Naive thymus-derived CD4-positive, alpha-beta T cell (primary cell): Measurements from ENCODE around the gene MND1. TPM values are rescaled to one million over a fixed set of nuclear protein-coding genes. Genes with fewer than 3 reads are reported as not detected.
"Not testable (repeated sequence)": the region's sequence is repeated elsewhere in the genome, so short reads cannot be mapped to it uniquely, and the experiment has no call there.

Source experiments
- ATAC-seq: fragments of 150-1000 bp; cut with Tn5 transposase; 2 replicates; pipeline ENCODE4 v1.10.0; 2021; ENCODE audit warnings: mild to moderate bottlenecking, moderate library complexity
- CTCF ChIA-PET: fragments of 350-600 bp; sonication (Branson Sonifier 250); formaldehyde crosslinking; loops from one replicate; lab custom pipeline; 2021; ENCODE audit warnings: antibody characterized with exemption; lab: Charles Lee
- POLR2A ChIA-PET: fragments of 350-600 bp; sonication (Branson Sonifier 250); formaldehyde crosslinking; loops from one replicate; lab custom pipeline; 2021; ENCODE audit warnings: antibody characterized with exemption, inconsistent platforms; lab: Charles Lee
- DNase-seq, 9 donors: peaks; one replicate each; pipeline versions ENCODE4 v3.0.0 to v3.0.0-alpha.2; 2020 to 2022; ENCODE audit warnings: mixed read lengths in 1 of 9
- H3K27ac ChIP-seq: one replicate; pipeline ENCODE4 v1.7.0; 2013; ENCODE audit warnings: mild to moderate bottlenecking, low read depth, low read length, moderate library complexity
- H3K27me3 ChIP-seq, 2 donors: one replicate each; pipeline ENCODE4 v1.7.0; 2013; ENCODE audit warnings: low read length in 2 of 2, mild to moderate bottlenecking in 2 of 2, moderate library complexity in 2 of 2; ENCODE audit not compliant: control insufficient read depth in 2 of 2, insufficient read depth in 2 of 2
- H3K36me3 ChIP-seq, 3 experiments: 1 replicate in 2 of 3; 2 replicates in 1 of 3; pipeline ENCODE4 v1.7.0; 2013; ENCODE audit warnings: low read length in 3 of 3, mild to moderate bottlenecking in 3 of 3, moderate library complexity in 1 of 3; ENCODE audit not compliant: insufficient read depth in 3 of 3, control insufficient read depth in 2 of 3
- H3K4me1 ChIP-seq, 2 donors: one replicate each; pipeline ENCODE4 v1.7.0; 2013; ENCODE audit warnings: low read length in 2 of 2, mild to moderate bottlenecking in 2 of 2, moderate library complexity in 1 of 2; ENCODE audit not compliant: control insufficient read depth in 2 of 2, insufficient read depth in 2 of 2
- H3K4me3 ChIP-seq: 2 replicates; pipeline ENCODE4 v1.7.0; 2013; ENCODE audit warnings: mild to moderate bottlenecking, low read length
- H3K9me3 ChIP-seq, 3 experiments: 1 replicate in 2 of 3; 2 replicates in 1 of 3; pipeline ENCODE4 v1.7.0; 2013; ENCODE audit warnings: low read length in 3 of 3; ENCODE audit not compliant: control insufficient read depth in 2 of 3
- H3K27ac Mint-ChIP-seq, 9 donors: one replicate each; pipeline ENCODE4 v1.8.0; 2020 to 2022; ENCODE audit warnings: mixed read lengths in 9 of 9, mild to moderate bottlenecking in 8 of 9, moderate library complexity in 5 of 9, inconsistent platforms in 2 of 9
- H3K27me3 Mint-ChIP-seq, 5 donors: one replicate each; pipeline ENCODE4 v1.8.0; 2021 to 2022; ENCODE audit warnings: mixed read lengths in 5 of 5, mild to moderate bottlenecking in 1 of 5
- H3K36me3 Mint-ChIP-seq, 5 donors: one replicate each; pipeline ENCODE4 v1.8.0; 2020 to 2022; ENCODE audit warnings: mixed read lengths in 5 of 5, mild to moderate bottlenecking in 3 of 5, inconsistent platforms in 1 of 5
- H3K4me1 Mint-ChIP-seq, 7 donors: one replicate each; pipeline ENCODE4 v1.8.0; 2020 to 2022; ENCODE audit warnings: mixed read lengths in 7 of 7, mild to moderate bottlenecking in 3 of 7, inconsistent platforms in 1 of 7
- H3K4me3 Mint-ChIP-seq, 10 donors: one replicate each; pipeline ENCODE4 v1.8.0; 2020 to 2022; ENCODE audit warnings: mild to moderate bottlenecking in 10 of 10, mixed read lengths in 10 of 10, moderate library complexity in 6 of 10, inconsistent platforms in 2 of 10
- H3K9me3 Mint-ChIP-seq, 11 donors: one replicate each; pipeline ENCODE4 v1.8.0; 2020 to 2022; ENCODE audit warnings: mixed read lengths in 11 of 11, mild to moderate bottlenecking in 4 of 11, inconsistent platforms in 1 of 11, moderate library complexity in 1 of 11
- intact Hi-C, 2 donors: fragments of 100-400 bp; cut with micrococcal nuclease; formaldehyde crosslinking; loops; one replicate each; pipeline ENCODE4 v1.15.1; 2023
- polyA plus RNA-seq, 2 donors: library from polyadenylated mRNA; unstranded; fragments of 300-500 nt; fragmentation: Illumina TruSeq; gene quantifications; one replicate each; pipeline ENCODE4 v1.2.3, GENCODE V29; 2021
- total RNA-seq, 6 experiments: library from RNA in 5 of 6; stranded (reverse) in 5 of 6; gene quantifications; 1 replicate in 5 of 6; 2 replicates in 1 of 6; pipeline ENCODE4 v1.2.3 and lab custom pipeline; 2021 to 2026

Gene MND1
- total and polyA plus RNA-seq, 7 experiments from 2014 or later = 0.75 to 13.5 TPM; not detected in 5

DNA sequence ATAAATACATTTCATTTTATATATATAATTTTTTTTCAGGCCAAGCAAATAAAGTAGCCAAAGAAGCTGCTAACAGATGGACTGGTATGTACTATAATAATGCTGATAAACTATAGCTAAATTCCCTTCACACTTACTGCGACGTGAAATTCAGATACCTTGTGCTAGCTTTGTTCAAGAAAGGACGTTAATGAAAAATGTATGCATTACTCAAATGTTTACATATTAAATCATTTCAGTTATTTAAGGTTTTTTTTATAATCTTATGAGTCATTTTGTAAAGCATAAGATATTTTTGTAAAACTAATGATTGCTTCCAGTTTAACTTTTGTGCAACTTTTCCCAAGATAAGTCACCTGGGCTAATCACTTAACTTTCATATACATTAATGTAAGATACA lies 64.4 kb downstream of the MND1 start:
- Mint-ChIP-seq H3K4me1 (peaks cover 2 to 22% (median 13%) of the 10 kb centered on the region in 7 donors), H3K27ac (no peak overlapping the region), H3K36me3 (peaks cover 0 to 15% (median 0%) of the 10 kb centered on the region in 5 donors), H3K4me3 (no peak overlapping the region), H3K27me3 (no peaks in the 10 kb centered on the region), H3K9me3 (peaks cover 0 to 6% (median 0%) of the 10 kb centered on the region in 11 donors)
- intact Hi-C loops = loop anchor here in 1 of 2 donors (5.0 kb wide), 1 partner anchor 408 kb away; no protein-coding TSS in a partner anchor
- H3K36me3 ChIP-seq = no peaks in the 10 kb centered on the region
- H3K4me3 ChIP-seq = no peak overlapping the region
- CTCF ChIA-PET = no interaction called here
- ATAC-seq = no peak
- DNase-seq = no peak
- POLR2A ChIA-PET = interaction anchor here (0.6 to 1.1 kb wide), 3 partner anchors 11 to 28 kb away, joined by 3 to 4 read pairs (median 3); no protein-coding TSS in a partner anchor
- H3K27me3 ChIP-seq = no peaks in the 10 kb centered on the region
- no peaks in the 10 kb centered on the region for H3K9me3 ChIP-seq
- H3K27ac ChIP-seq = no peak overlapping the region
- peaks cover 0 to 3% of the 10 kb centered on the region in 2 donors for H3K4me1 ChIP-seq

DNA sequence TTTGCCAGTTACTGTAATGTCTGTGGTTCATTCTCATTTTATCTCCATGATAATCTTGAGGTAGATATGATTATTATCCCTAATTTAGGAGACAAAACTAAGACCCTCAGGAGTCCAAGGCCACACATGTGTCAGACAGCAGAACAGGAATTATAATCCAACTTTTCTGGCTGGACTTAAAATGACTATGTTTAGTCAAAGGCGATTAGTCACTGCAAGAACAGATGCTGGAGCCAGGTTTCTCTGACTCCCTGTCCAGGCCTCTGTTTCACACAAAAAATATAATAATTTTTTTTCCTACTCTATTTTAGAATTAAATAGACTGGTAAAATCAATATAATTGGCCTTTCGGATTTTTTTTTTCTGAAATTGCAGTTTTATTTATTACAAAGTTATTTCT lies 64.9 kb downstream of the MND1 start:
- ChIA-PET POLR2A (interaction anchor here (0.6 to 1.1 kb wide), 2 partner anchors 22 to 28 kb away, joined by 3 to 4 read pairs; no protein-coding TSS in a partner anchor), CTCF (no interaction called here)
- Mint-ChIP-seq H3K4me3 (no peak overlapping the region), H3K4me1 (peaks cover 2 to 22% (median 13%) of the 10 kb centered on the region in 7 donors), H3K27ac (no peak overlapping the region), H3K27me3 (no peaks in the 10 kb centered on the region), H3K36me3 (peaks cover 0 to 15% (median 0%) of the 10 kb centered on the region in 5 donors), H3K9me3 (peaks cover 0 to 6% (median 0%) of the 10 kb centered on the region in 11 donors)
- intact Hi-C loops = loop anchor here in 1 of 2 donors (5.0 kb wide), 1 partner anchor 408 kb away; no protein-coding TSS in a partner anchor
- DNase-seq (no peak), ATAC-seq (no peak)
- Histone ChIP-seq H3K4me3 (no peak overlapping the region), H3K27me3 (no peaks in the 10 kb centered on the region), H3K4me1 (peaks cover 0 to 3% of the 10 kb centered on the region in 2 donors), H3K9me3 (no peaks in the 10 kb centered on the region), H3K27ac (no peak overlapping the region), H3K36me3 (no peaks in the 10 kb centered on the region)

DNA sequence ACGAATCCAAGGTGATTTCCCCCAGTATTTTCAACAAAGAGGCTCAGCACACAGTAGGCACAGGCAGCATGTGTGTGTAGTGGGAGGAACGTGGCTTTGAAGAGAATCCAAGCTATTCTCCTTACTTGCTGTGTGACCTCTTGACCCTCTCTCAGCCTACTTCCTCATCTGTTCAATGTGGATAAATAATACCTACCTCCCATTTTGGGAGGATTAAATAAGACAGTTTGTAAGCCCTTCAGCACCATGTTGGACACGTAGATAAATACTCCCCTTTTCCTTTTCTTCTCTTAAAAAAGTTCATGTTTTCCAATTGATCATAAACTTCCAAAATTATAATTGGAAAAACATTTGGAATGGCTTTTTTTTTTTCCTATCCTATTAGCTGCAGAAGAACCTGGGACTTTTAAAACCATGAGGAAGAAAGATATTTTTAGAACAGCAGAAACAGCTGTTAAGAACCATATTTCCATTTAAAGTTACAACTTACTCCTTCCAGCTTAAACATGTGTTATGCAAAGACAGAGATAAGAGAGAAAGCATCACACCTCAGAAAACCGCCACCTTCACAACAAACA lies 65.5 kb downstream of the MND1 start:
- Histone ChIP-seq H3K36me3 (no peaks in the 10 kb centered on the region), H3K4me3 (no peak overlapping the region), H3K27me3 (no peaks in the 10 kb centered on the region), H3K4me1 (peaks cover 0 to 3% of the 10 kb centered on the region in 2 donors), H3K27ac (no peak overlapping the region), H3K9me3 (no peaks in the 10 kb centered on the region)
- Mint-ChIP-seq H3K27me3 (no peaks in the 10 kb centered on the region), H3K27ac (peak overlapping the region in 3 of 9 donors; percentile 25 to 54 (median 28)), H3K4me3 (no peak overlapping the region), H3K9me3 (peaks cover 0 to 6% (median 0%) of the 10 kb centered on the region in 11 donors), H3K4me1 (peaks cover 2 to 22% (median 13%) of the 10 kb centered on the region in 7 donors), H3K36me3 (peaks cover 0 to 15% (median 0%) of the 10 kb centered on the region in 5 donors)
- intact Hi-C loops = loop anchor here in 1 of 2 donors (2.0 to 5.0 kb wide), 2 partner anchors 19 to 407 kb away; no protein-coding TSS in a partner anchor
- POLR2A ChIA-PET = interaction anchor here (0.7 kb wide), 1 partner anchor 16 kb away, joined by 6 read pairs; no protein-coding TSS in a partner anchor
- CTCF ChIA-PET = no interaction called here
- DNase-seq (no peak), ATAC-seq (no peak)

DNA sequence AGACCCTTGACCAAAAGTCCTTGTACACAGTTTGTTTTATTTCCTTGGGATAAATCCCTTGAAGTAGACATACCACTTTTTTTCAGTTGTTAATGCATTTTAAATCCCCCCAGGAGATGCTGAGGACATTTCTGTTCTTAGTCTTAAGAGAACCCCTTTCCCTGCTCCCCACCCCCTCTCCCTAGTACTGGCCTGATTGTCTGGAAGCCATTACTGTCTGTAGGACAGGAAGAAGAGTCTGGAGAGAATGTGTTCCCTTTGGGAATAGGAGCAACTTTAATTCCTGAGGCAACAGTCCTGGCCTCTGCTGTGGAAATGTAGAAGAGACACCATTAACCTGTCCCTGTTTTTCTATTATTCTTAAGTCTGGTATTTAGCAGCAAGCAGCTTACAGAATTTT lies 69.4 kb downstream of the MND1 start:
- intact Hi-C loops = loop anchor here in 1 of 2 donors (2.0 kb wide), 1 partner anchor 15 kb away; no protein-coding TSS in a partner anchor
- H3K4me1 Mint-ChIP-seq = peaks cover 2 to 28% (median 18%) of the 10 kb centered on the region in 7 donors
- DNase-seq (no peak), ATAC-seq (no peak)
- Histone ChIP-seq H3K27ac (no peak overlapping the region), H3K36me3 (no peaks in the 10 kb centered on the region), H3K4me1 (peaks cover 0 to 3% of the 10 kb centered on the region in 2 donors), H3K27me3 (no peaks in the 10 kb centered on the region), H3K9me3 (no peaks in the 10 kb centered on the region), H3K4me3 (no peak overlapping the region)
- no peaks in the 10 kb centered on the region for H3K27me3 Mint-ChIP-seq
- H3K4me3 Mint-ChIP-seq = no peak overlapping the region
- H3K9me3 Mint-ChIP-seq = no peaks in the 10 kb centered on the region
- H3K27ac Mint-ChIP-seq = peak overlapping the region in 1 of 9 donors; percentile 38
- H3K36me3 Mint-ChIP-seq = peaks cover 0 to 4% (median 0%) of the 10 kb centered on the region in 5 donors
- CTCF ChIA-PET = no interaction called here
- POLR2A ChIA-PET = interaction anchor here (0.7 to 1.2 kb wide), 2 partner anchors 14 to 16 kb away, joined by 3 to 4 read pairs; no protein-coding TSS in a partner anchor

DNA sequence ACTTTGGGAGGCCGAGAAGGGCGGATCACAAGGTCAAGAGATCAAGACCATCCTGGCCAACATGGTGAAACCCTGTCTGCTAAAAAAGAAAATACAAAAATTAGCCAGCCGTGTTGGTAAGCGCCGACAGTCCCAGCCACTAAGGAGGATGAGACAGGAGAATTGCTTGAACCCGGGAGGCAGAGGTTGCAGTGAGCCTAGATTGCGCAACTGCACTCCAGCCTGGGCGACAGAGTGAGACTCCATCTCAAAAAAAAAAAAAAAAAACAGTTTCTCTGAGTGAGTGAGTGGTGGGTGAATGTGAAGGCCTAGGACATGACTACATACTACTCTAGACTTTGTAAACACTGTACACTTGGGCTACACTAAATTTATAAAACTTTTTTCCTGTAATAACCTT lies 72.0 kb downstream of the MND1 start:
- peaks cover 2 to 32% (median 20%) of the 10 kb centered on the region in 7 donors for H3K4me1 Mint-ChIP-seq
- H3K4me3 ChIP-seq, H3K9me3 ChIP-seq, H3K36me3 ChIP-seq, DNase-seq, ATAC-seq, H3K27ac Mint-ChIP-seq, H3K4me3 Mint-ChIP-seq, H3K27ac ChIP-seq, H3K27me3 ChIP-seq, H3K9me3 Mint-ChIP-seq, H3K36me3 Mint-ChIP-seq, intact Hi-C loops, H3K27me3 Mint-ChIP-seq, H3K4me1 ChIP-seq: not testable (repeated sequence)
- ChIA-PET CTCF (interaction anchor here (1.1 to 1.2 kb wide), 2 partner anchors 12 to 70 kb away, joined by 3 to 5 read pairs; no protein-coding TSS in a partner anchor), POLR2A (interaction anchor here (0.6 to 1.5 kb wide), 3 partner anchors 13 to 105 kb away, joined by 3 to 4 read pairs (median 3); no protein-coding TSS in a partner anchor)

DNA sequence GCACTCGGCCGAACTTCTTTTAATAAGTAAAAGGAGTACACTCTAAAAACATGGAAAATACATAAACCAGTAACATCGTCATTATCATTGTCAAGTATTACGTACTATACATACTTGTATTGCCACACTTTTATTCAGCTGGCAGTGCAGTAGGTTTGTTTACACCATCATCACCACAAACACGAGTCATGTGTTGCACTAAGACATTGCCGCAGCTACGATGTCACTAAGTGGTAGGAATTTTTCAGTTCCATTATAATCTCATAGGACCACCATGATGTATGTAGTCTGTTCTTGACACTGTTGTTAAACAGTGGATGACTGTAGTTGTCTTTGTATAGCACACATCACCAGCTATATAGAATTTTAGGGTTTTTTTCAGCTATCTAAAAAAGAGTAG lies 73.6 kb downstream of the MND1 start:
- intact Hi-C loops = no loop called here
- Mint-ChIP-seq H3K27ac (no peak overlapping the region), H3K9me3 (peaks cover 0 to 1% (median 0%) of the 10 kb centered on the region in 11 donors), H3K36me3 (peaks cover 0 to 4% (median 0%) of the 10 kb centered on the region in 5 donors), H3K4me3 (no peak overlapping the region), H3K27me3 (no peaks in the 10 kb centered on the region), H3K4me1 (peaks cover 0 to 35% (median 20%) of the 10 kb centered on the region in 7 donors)
- Histone ChIP-seq H3K36me3 (no peaks in the 10 kb centered on the region), H3K9me3 (no peaks in the 10 kb centered on the region), H3K27me3 (no peaks in the 10 kb centered on the region), H3K4me1 (no peaks in the 10 kb centered on the region), H3K4me3 (no peak overlapping the region), H3K27ac (no peak overlapping the region)
- CTCF ChIA-PET = no interaction called here
- POLR2A ChIA-PET = interaction anchor here (0.5 to 1.3 kb wide), 10 partner anchors 9 to 203 kb away, joined by 3 to 4 read pairs (median 4); no protein-coding TSS in a partner anchor
- DNase-seq (no peak), ATAC-seq (no peak)
